ENCODE measurements around the gene ROCK2.
A peak's percentile ranks its signal among the peaks of the same experiment; 100 is the strongest.
"Not testable (repeated sequence)": the region's sequence is repeated elsewhere in the genome, so short reads cannot be mapped to it uniquely, and the experiment has no call there.

ROCK2 gene

DNA sequence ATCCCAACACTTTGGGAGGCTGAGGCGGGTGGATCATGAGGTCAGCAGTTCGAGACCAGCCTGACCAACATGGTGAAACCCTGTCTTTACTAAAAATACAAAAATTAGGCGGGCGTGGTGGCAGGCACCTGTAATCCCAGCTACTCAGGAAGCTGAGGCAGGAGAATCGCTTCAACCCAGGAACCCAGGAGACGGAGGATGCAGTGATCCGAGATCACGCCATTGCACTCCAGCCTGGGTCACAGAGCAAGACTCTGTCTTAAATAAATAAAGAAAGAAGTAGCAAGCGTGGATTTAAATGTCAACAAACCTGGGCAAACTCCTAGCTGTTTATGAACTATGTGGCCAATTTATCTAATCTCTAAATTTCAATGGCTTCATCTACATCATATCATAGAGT, 82.9 kb downstream of the ROCK2 start:
- FAIRE-seq = not testable (repeated sequence)

DNA sequence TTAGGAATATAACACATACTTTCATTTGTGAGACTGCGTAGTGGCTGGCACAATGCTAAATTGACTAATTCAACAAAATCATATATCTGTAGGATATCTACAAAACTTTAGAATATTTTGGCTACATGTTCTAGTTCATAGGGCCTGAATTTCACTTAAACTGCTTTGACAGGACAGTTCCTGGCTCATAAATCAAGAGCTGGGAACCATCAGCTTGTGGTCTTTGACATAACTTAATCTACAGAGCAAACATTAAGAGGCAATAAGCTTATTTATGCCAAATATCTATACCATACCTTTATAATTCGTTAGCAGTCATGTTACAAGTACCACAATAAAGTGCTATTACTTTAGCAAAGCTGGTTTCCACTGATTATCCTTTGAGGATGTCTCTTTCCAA, 83.5 kb downstream of the ROCK2 start:
- no peak for FAIRE-seq

DNA sequence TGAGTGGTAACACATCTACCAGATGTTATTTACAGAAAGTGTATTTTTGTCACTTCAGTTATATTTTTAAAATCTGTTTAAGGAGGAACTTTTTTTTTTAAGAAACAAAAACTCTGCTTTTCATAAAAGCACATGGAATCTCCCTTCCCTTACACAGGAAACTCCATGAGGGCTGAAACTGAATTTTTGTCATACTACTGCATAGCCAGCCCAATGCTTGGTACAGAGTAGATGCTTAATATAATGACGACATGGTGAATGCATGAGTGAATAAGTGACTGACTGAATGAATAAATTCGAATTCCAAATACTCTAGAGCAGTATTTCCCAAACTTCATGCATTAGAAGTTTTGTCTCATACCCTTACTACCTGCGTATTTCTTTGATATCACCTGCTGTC, 86.5 kb downstream of the ROCK2 start:
- FAIRE-seq = no peak

DNA sequence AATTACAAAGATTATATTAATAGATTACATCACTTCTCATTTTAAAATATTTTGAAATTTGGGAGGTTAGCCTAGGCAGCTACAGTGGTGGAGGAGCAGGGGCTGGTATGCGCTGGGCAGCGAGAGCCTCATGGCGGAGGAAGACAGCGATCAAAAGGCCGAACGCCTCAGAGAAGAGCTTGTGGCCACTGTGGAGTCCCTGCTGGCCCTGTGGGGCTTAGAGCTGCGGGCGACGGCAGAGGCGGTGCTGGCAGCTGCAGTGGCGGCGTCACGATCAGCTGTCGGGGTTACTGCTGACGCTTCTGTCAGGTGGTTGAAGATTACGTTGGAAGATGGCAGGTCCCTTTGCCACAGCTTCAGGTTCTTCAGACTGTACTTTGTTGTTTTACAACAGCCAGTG, 87.4 kb downstream of the ROCK2 start:
- no peak for FAIRE-seq

DNA sequence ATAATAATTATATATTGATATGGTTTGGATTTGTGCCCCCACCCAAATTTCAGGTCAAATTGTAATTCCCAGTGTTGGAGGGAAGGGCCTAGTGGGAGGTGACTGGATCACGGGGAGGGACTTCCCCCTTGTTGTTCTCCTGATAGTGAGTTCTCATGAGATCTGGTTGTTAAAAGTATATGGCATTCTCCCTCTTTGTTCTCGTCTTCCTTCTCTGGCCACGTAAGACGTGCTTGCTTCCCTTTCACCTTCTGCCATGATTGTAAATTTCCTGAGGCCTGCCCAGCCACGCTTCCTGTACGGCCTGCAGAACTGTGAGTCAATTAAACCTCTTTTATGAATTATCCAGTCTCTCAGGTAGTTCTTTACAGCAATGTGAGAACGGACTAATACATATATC, 88.3 kb downstream of the ROCK2 start:
- no peak for FAIRE-seq

DNA sequence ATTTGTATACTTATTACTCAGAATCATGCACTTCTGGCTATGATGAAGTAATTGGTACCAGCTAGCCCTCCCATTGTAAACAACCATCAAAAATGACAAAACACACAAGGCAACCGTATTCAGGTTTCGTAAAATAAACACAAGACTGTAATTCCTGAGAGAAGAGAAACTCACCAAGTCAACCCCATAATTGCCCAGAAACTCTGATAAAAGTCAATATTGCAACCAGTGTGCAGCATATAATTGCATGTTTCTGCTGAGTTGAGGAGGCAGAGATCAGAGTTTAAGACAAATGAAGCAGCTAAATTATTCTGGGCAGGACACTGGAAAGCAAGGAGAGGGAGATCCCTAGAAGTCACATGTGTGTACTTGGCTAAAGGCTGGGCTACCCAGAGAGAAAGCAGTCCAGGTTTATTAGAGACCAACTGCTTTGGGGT, 90.3 kb downstream of the ROCK2 start:
- no peak for FAIRE-seq

DNA sequence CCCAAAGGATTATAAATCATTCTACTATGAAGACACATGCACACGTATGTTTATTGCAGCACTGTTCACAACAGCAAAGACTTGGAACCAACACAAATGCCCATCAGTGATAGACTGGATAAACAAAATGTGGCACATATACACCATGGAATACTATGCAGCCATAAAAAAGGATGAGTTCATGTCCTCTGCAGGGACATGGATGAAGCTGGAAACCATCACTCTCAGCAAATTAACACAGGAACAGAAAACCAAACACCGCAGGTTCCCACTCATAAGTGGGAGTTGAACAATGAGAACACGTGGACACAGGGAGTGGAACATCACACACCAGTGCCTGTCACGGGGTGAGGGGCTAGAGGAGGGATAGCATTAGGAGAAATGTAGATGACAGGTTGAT, 92.0 kb downstream of the ROCK2 start:
- FAIRE-seq = not testable (repeated sequence)

DNA sequence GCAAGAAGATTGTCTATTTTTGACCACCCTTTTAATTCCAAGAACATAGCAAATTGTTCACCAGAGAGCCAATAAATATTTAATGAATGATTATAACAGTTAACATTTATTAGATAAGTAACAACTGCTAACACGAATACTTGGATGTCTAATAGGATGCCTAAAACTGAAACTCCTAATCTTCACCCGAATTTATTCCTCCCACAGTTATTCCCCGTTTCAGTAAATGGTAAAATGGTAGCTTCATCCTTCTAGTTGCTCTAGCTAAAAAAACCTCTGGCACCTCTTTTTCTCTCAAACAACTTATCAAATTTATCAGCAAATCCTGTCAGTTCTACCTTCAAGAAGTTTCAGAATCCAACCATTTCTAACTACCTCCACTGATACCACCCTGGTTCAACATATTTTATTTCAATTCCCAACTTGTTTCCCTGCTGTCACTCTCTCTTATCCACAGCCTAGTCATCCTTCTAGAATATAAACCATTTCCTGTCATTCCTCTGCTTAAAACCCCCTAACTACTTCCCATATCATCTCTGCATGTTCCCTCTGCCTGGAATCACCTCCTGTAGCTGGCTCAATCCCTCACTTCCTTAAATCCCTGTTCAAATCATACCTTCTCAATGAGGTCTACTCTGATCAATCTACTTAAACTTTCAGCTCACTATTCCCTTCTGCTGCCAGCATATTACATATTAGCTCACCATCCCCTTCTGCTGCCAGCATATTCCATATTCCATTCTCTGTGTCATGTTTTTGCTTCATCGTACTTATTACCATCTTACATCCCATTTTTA, 93.8 kb downstream of the ROCK2 start:
- no peak for FAIRE-seq

DNA sequence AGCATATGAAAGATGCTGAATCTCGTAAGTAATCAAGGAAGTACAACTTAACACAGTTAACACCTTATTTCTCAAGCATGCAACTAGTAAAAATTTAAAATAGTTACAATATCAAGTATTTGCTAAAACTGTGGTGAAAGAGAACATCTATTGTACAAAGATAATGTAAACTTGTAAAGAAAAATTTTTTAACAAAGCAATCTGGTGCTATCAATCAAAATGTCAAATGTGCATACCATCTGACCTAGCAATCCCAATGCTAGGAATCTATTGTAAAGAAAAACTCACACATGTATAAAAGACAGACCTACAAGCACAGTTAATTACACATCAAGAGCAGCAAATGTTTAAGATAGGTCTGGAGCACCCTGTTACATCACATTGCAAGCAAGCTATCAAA, 99.1 kb downstream of the ROCK2 start:
- no peak for FAIRE-seq

DNA sequence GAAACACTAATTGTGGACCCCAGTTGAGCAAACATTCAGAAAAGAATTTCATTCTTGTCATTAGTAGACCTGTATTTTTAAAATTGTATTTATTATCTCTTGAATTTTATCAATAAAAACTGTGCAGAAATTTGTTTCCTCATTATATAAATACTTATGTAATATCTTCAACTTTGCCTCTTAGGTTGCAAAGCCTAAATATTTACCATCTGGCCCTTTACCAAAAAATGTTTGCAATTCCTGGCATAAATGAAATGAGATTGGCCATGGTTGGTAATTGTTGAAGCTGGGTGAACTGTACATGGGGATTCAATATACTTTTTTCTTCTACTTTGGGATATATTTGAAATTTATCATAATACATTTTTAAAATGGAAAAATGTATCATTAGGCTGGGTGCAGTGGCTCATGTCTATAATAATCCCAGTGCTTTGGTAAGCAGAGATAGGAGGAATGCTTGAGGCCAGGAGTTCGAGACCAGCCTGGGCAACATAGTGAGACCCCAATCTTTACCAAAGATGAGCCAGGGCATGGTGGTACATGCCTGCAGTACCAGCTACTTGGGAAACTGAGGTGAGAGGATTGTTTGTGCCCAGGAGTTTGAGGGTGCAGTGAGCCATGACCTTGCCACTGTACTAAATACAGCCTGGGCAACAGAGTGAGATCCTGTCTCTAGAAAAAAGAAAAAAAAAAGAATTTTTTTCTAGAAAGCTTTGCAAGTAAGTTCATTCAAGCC, 100.2 kb downstream of the ROCK2 start:
- FAIRE-seq = no peak

DNA sequence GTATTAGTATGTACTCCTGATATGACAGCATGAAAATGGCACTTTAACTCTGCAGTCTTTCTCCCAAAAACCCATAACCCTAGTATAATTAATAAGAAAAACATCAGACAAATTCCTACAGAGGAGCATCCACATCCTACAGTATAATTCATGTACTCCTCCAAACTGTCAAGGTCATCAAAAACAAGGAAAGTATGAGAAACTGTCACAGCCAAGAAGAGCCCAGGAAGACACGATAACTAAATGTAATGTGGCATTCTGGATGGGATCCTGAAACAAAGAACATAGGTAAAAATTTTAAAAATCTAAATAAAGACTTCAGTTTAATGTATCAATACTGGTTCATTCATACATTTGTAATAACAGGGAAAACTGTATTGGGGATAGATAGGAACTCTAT, 100.9 kb downstream of the ROCK2 start:
- FAIRE-seq = no peak

DNA sequence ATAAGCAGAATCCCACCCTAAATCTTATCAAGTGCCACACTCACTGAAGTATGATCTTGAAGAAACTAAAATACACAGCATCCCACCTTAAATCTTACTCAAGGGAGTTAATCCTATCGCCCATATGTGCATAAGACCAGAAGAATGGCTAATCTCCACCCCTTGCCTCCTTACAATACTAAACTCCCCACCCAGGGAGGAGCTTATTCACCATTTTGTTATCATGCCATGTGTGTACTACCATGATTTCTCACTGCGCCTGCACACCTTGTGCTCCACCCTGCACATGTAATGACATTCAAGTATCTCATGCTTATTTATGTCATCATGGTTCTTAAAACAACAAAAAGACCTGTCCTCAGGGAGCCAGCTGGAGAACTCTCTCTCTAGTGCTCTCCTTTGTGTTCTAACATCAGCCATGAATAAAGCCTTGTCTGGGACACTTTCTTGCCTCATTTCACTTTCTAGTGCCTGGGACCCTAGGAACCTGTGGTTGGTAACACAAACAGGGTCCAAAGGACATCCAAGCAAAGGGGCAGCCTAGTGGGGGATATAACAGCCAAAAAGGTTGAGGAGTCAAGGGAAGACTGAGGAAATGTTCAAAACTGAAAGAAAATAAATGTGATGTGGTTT, 101.8 kb downstream of the ROCK2 start:
- FAIRE-seq = no peak

DNA sequence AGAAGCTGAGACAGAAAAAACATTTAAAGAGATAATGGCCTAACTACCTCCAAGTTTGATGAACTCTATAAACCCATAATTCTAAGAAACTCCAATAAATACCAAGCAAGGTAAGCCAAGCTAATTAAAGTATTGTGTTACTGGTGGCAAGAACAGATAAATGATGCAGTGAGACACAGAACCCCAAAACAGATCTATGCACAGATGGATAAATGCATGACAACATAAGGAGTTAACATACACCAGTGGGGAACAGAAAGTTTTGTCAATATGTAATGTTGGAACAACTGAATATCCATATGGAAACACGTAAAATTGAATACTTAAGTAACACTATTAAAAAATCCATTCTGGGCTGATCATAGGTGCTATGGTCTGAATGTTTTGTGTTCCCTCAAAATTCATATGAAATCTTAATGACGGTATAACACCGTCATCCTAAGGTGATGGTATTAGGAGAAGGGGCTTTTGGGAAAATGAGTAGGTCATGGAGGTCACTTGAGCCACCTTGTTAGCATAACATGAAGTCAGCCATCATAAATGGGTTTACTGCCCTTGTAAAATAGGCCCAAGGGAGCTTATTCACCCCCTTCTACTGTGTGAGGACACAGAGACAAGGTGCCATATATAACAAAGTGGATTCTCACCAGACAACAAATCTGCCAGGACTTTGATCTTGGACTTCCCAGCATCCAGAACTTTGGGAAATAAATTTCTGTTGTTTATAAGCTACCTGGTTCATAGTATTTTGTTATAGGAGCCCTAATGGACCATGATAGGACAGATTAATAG, 102.8 kb downstream of the ROCK2 start:
- FAIRE-seq = no peak

DNA sequence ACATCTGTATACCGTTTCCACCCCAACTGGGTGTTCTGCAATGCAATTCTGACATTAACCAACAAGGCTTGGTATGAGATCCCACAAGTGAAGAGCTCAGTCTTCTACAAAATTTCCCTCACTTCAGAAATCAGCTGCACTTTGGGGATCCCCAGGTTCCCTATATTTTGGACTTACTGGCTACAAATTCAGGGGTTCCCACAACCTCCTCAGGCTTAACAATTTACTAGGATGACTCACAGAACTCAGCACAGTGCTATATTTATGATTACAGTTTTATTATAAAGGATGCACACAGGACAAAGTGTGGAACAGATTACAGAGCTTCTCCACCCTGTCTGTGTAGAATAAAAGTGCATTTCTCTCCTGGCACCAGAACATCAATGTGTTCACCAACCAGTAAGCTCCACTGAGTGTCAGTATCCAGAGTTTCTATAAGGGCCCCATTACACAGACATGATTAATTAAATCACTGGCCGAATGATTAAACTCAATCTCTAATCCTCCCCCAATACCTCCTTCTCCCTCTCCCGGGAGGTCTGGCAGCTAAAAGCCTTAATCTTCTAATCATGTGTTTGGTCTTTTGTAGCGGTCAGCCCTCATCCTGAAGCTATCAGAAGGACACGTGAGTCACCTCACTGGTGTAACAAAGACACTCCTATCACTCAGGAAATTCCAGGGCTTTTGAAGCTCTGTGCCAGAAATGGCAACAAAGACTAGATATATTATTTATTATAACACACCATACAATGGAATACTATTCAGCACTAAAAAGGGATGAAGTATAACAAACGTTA, 104.6 kb downstream of the ROCK2 start:
- no peak for FAIRE-seq

DNA sequence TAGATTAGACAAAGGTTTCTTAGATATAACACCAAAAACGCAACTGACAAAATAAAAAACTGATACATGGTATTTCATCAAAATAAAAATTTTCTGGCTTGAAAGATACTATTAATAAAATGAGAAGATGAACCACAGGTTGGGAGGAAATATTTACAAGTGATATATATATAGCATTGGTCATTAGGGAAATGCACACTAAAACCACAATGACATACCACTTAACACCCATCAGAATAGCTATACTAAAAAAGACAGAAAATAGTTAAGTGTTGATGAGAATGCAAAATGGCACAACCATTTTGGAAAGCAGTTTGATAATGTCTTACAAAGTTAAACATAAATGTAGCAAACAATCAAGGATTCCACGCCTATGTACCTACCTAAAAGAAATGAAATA, 105.3 kb downstream of the ROCK2 start:
- FAIRE-seq = no peak

DNA sequence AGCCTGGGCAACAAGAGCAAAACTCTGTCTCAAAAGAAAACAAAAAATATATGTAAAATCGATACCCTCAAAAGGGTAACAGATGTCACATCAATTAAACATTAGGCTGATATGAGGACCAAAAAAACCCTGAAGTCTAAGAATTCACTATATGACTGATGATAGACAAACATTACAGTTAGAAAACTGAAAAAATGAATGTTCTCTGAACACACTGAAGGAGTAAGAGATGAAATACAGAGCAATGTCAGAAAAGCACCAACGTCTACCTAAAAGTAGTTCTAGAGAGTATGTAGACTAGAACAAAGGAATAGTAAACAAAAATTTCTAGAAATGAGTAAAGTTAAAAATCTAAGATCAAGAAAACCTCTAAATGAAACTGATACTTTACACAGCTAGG, 107.3 kb downstream of the ROCK2 start:
- FAIRE-seq = no peak

DNA sequence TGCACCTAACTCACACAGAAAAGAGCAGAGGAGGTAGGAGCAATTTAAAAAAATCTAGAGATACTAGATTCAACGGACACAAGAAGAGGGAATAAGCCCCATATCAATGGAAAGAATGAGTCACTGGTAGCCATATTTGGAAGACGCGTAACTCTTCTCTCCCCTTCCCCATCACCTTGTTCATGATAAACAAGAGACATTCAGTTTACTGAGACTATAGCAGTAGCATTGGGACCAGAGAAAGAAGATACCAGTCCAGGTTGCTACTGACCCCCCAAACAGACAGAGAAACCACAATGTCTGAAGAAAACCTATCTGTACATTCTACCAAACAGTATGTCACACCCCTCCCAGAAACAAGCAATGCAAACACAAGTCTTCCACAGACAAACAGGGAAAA, 108.1 kb downstream of the ROCK2 start:
- no peak for FAIRE-seq

DNA sequence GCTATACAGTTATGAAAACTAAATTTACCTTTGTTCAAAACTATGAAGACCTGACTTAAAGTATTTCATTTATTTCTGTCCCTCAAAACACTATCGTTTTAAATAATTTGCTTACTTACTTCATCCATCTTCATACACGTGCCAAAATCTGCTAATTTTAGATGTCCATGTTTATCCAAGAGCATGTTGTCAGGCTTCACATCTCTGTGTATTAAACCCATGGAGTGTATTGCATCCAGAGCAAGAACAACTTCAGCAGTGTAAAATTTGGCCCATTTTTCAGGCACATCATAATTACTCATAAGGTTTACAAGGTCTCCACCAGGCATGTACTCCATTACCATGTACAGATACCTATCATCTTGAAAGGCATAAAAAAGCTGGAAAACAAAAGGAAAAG, 108.9 kb downstream of the ROCK2 start:
- FAIRE-seq = no peak

DNA sequence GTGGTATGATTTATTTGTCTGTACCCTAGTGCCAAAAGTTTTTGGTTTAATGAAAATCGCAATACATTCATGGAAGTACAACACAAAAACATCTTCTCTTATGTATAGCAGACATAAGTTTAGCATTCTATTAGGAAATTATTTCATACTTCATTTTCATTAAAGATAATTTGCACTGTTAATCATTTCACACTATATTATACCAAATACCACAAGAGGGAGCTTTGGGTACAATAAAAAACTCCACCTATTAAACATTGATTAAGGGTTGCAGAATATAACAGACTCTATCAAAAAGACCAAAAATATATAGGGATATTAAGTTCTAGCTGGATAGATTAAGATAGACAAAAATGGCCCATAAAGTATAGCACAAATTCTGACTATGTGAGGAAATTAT, 110.1 kb downstream of the ROCK2 start:
- FAIRE-seq = peak; percentile 94

DNA sequence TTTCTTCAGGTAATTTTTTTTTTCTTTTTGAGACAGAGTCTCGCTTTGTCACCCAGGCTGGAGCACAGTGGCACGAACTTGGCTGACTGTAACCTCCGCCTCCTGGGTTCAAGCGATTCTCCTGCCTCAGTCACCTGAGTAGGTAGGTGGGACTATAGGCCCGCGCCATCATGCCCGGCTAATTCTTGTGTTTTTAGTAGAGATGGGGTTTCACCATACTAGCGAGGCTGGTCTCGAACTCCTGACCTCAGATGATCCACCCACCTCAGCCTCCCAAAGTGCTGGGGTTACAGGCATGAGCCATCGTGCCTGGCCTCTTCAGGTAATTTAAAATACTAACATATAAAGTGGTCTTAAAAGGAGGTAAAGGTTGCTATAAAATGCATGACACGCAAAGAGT, 113.2 kb downstream of the ROCK2 start:
- not testable (repeated sequence) for FAIRE-seq

DNA sequence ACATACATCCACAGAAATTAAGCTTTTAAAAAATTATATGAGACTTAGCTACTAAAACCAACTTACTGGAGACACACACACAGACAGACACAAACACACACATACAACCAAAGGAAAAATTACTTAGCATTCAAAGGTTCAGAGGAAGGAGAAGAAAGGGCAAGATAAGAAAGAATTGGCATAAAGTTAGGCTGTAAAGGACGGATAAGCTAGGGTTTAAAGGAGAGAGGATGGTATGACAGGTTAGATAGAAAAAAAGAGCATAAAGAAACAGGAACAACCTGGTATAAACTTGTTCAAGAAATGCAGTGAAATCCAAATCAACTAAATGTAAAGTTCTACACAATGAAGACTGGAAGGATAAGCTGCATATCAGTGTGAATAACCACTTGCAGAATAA, 115.7 kb downstream of the ROCK2 start:
- no peak for FAIRE-seq

DNA sequence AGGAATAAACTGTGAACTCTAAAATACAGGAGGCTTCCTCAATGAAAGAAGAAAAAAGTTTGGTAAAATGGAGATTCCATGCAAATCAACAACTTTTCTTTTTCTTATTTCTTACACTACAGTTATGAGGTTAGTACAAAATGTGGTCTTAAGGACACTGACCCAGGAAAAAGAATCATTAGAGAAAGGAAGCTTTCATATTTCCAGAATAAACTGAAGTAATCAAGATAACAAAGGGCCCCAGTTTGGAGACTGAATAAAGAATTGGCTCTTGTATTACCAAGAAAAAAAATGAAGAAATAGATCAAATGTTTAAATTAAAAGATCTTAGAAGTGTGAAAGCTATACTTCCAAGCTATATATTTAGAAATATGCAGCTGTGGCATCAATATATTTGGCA, 116.8 kb downstream of the ROCK2 start:
- FAIRE-seq = no peak

All from TTC549 (cell line).